Measurements from ENCODE around the gene KDM7A. TPM values are rescaled to one million over a fixed set of nuclear protein-coding genes. Genes with fewer than 3 reads are reported as not detected.

The KDM7A gene
- total and polyA plus RNA-seq, 2 of the 8 experiments (the other 6 are each of a cell fraction or from before 2014, with no cell fraction given) = 2.2 to 12.5 TPM

- no peak for TF ChIP-seq CTBP2 (IDR thresholded peaks at IDR 0.05; ENCODE audit: borderline replicate concordance, insufficient read depth, insufficient read length, low read length)
- no peak for TF ChIP-seq CHD7 (IDR thresholded peaks at IDR 0.05; ENCODE audit: insufficient replicate concordance, low read length)
- TF ChIP-seq ATF3 (IDR thresholded peaks at IDR 0.05; ENCODE audit: insufficient read depth, low read depth, low read length) = no peak
Measured at GRCh38 chr7:140156460-140157080, 20.2 kb downstream of the KDM7A start (continued).
